Lower leg skin (tissue), 3 donors: ENCODE results near the gene NINJ2.

Experiments
- POLR2A ChIP-seq, 2 donors: fragments of 450-650 bp; IDR thresholded peaks; one replicate each; pipeline ENCODE4 v1.6.1; 2016 to 2017; ENCODE audit warnings: antibody characterized with exemption in 2 of 2, mild to moderate bottlenecking in 1 of 2, moderate library complexity in 1 of 2
- TF ChIP-seq, protein P1 (sequence below), 3 donors: fragments of 450-650 bp; IDR thresholded peaks; one replicate each; pipeline ENCODE4 v1.5.1; 2016; ENCODE audit warnings: antibody characterized with exemption in 3 of 3, mild to moderate bottlenecking in 3 of 3, moderate library complexity in 2 of 3

DNA sequence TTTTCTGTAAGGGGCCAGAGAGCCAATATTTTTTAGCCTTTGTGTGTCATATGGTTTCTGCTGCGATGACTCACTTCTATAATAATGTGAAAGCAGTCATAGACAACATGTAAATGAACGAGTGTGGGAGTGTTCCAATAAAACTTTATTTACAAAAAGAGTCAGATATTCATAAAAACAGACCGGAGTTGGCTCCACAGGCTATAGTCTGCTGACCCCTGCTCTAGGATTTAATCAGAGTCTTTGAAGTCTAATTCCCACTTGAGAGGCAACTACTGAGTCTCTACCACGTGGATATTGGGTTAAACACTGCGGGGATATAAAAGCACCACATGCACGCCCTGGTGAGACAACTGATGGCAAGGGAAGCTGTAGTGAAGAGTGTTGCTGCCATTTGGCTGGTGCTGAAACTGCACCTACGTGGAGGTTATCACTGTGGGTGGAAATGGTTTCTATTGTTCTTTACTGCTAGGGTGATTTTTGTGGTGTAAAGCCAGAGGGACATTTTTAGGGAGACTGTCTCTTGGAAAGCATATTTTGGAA is 3.6 kb upstream of the NINJ2 start:
- TF ChIP-seq, protein P1, sequence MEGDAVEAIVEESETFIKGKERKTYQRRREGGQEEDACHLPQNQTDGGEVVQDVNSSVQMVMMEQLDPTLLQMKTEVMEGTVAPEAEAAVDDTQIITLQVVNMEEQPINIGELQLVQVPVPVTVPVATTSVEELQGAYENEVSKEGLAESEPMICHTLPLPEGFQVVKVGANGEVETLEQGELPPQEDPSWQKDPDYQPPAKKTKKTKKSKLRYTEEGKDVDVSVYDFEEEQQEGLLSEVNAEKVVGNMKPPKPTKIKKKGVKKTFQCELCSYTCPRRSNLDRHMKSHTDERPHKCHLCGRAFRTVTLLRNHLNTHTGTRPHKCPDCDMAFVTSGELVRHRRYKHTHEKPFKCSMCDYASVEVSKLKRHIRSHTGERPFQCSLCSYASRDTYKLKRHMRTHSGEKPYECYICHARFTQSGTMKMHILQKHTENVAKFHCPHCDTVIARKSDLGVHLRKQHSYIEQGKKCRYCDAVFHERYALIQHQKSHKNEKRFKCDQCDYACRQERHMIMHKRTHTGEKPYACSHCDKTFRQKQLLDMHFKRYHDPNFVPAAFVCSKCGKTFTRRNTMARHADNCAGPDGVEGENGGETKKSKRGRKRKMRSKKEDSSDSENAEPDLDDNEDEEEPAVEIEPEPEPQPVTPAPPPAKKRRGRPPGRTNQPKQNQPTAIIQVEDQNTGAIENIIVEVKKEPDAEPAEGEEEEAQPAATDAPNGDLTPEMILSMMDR (IDR thresholded peaks at IDR 0.05), result no peak
- TF ChIP-seq POLR2A (IDR thresholded peaks at IDR 0.05), result no peak
